GM19455 (cell line): ENCODE measurements around the gene AUTS2.

ENCODE experiments used
- ATAC-seq: cut with Tn5 transposase; IDR thresholded peaks from one replicate; pipeline ENCODE4 v1.9.1; 2021; ENCODE audit not compliant: unreplicated experiment

The AUTS2 gene

GRCh38 chr7:69599955-69600709 is 1.9 kb downstream of the AUTS2 start:
- ATAC-seq = no peak

GRCh38 chr7:69600710-69601519 is 2.6 kb downstream of the AUTS2 start:
- no peak for ATAC-seq

GRCh38 chr7:69602522-69602921 is 4.2 kb downstream of the AUTS2 start:
- no peak for ATAC-seq

- ATAC-seq = no peak
Measured at GRCh38 chr7:69603351-69603750, 5.1 kb downstream of the AUTS2 start.

GRCh38 chr7:69603937-69604494 is 5.7 kb downstream of the AUTS2 start:
- peak; percentile 54 for ATAC-seq

- ATAC-seq = no peak
Measured at GRCh38 chr7:69605070-69605469, 6.8 kb downstream of the AUTS2 start.

GRCh38 chr7:69605546-69605945 is 7.3 kb downstream of the AUTS2 start:
- ATAC-seq = no peak

GRCh38 chr7:69608049-69608448 is 9.8 kb downstream of the AUTS2 start:
- ATAC-seq = no peak

- ATAC-seq = no peak
Measured at GRCh38 chr7:69608878-69609277, 10.6 kb downstream of the AUTS2 start.

- no peak for ATAC-seq
Measured at GRCh38 chr7:69609541-69610373, 11.5 kb downstream of the AUTS2 start.

- no peak for ATAC-seq
Measured at GRCh38 chr7:69610374-69611084, 12.3 kb downstream of the AUTS2 start.

GRCh38 chr7:69612981-69613380 is 14.7 kb downstream of the AUTS2 start:
- no peak for ATAC-seq

- no peak for ATAC-seq
Measured at GRCh38 chr7:69613846-69614245, 15.6 kb downstream of the AUTS2 start.

GRCh38 chr7:69615685-69616084 is 17.4 kb downstream of the AUTS2 start:
- ATAC-seq = no peak

- ATAC-seq = no peak
Measured at GRCh38 chr7:69617364-69617763, 19.1 kb downstream of the AUTS2 start.

- ATAC-seq = no peak
Measured at GRCh38 chr7:69619054-69619453, 20.8 kb downstream of the AUTS2 start.

GRCh38 chr7:69619635-69620034 is 21.4 kb downstream of the AUTS2 start:
- ATAC-seq = no peak

GRCh38 chr7:69620063-69620462 is 21.8 kb downstream of the AUTS2 start:
- no peak for ATAC-seq

GRCh38 chr7:69620650-69621049 is 22.4 kb downstream of the AUTS2 start:
- ATAC-seq = no peak

GRCh38 chr7:69622014-69622835 is 23.9 kb downstream of the AUTS2 start:
- ATAC-seq = no peak
